Measurements from ENCODE around the gene PADI3. TPM values are rescaled to one million over a fixed set of nuclear protein-coding genes. Genes with fewer than 3 reads are reported as not detected.
"Not testable (repeated sequence)": the region's sequence is repeated elsewhere in the genome, so short reads cannot be mapped to it uniquely, and the experiment has no call there.

PADI3 gene
- total RNA-seq, 2 donors from 2014 or later: not detected

- Histone ChIP-seq H3K27ac (no peak overlapping the region), H3K27me3 (no peaks in the 10 kb centered on the region), H3K36me3 (no peaks in the 10 kb centered on the region), H3K4me1 (no peaks in the 10 kb centered on the region), H3K4me3 (no peak overlapping the region), H3K9me3 (no peaks in the 10 kb centered on the region)
- TF ChIP-seq CTCF (IDR thresholded peaks at IDR 0.05): no peak
- no peak for DNase-seq (ENCODE audit: low spot score)
These were observed 11.4 kb upstream of the PADI3 start for GRCh38 chr1:17237561-17237903.

GRCh38 chr1:17239420-17239819, 9.5 kb upstream of the PADI3 start:
- no peak for DNase-seq (ENCODE audit: low spot score)
- Histone ChIP-seq H3K36me3 (no peaks in the 10 kb centered on the region), H3K27me3 (no peaks in the 10 kb centered on the region)

DNA sequence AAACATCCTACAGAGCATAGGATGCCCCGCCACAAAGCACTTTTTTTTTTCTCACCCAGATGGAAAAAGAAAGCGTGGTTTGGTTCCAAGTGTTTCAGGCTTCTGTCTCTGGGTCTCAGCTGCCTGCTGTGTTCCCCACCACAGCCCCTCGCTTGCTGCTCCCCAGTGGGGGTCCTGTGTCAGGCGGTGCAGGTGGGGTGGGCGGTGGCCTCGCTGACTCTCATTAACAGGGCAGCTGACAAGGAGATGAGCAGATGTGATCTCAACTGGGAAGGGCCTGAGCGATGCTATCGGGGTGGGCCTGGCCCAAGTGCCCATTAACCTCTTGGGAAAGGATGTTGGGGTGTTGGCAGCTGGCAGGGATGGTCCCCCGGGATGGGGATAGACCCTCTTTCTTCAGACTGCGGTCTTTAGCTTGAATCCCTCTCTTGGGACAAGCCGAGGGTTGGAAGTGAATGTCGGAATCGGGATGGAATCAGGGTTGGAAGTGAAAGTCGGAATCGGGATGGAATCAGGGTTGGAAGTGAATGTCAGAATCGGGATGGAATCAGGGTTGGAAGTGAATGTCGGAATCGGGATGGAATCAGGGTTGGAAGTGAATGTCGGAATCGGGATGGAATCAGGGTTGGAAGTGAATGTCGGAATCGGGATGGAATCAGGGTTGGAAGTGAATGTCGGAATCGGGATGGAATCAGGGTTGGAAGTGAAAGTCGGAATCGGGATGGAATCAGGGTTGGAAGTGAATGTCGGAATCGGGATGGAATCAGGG, 7.7 kb upstream of the PADI3 start:
- not testable (repeated sequence) for H3K4me1 ChIP-seq; H3K9me3 ChIP-seq; H3K4me3 ChIP-seq; H3K36me3 ChIP-seq; H3K27ac ChIP-seq; H3K27me3 ChIP-seq; DNase-seq (ENCODE audit: low spot score)

More at GRCh38 chr1:17239420-17239819, 9.5 kb upstream of the PADI3 start:
- no peak for TF ChIP-seq CTCF (IDR thresholded peaks at IDR 0.05)
- Histone ChIP-seq H3K27ac (no peak overlapping the region), H3K4me1 (no peaks in the 10 kb centered on the region), H3K4me3 (no peak overlapping the region), H3K9me3 (no peaks in the 10 kb centered on the region)

GRCh38 chr1:17241780-17242074, 7.2 kb upstream of the PADI3 start:
- H3K27me3 ChIP-seq, H3K9me3 ChIP-seq: not testable (repeated sequence)

GRCh38 chr1:17243274-17243673, 5.6 kb upstream of the PADI3 start:
- Histone ChIP-seq H3K27me3 (no peaks in the 10 kb centered on the region), H3K4me3 (no peak overlapping the region), H3K9me3 (no peaks in the 10 kb centered on the region), H3K36me3 (no peaks in the 10 kb centered on the region), H3K27ac (no peak overlapping the region), H3K4me1 (no peaks in the 10 kb centered on the region)
- DNase-seq (ENCODE audit: low spot score): no peak
- TF ChIP-seq CTCF (IDR thresholded peaks at IDR 0.05): no peak

More at GRCh38 chr1:17241780-17242074, 7.2 kb upstream of the PADI3 start:
- H3K27ac ChIP-seq; H3K4me1 ChIP-seq; H3K4me3 ChIP-seq; DNase-seq (ENCODE audit: low spot score); H3K36me3 ChIP-seq: not testable (repeated sequence)

GRCh38 chr1:17244821-17245740, 3.8 kb upstream of the PADI3 start:
- Histone ChIP-seq H3K4me1 (no peaks in the 10 kb centered on the region), H3K4me3 (no peak overlapping the region), H3K36me3 (no peaks in the 10 kb centered on the region), H3K27me3 (no peaks in the 10 kb centered on the region), H3K27ac (no peak overlapping the region), H3K9me3 (no peaks in the 10 kb centered on the region)
- DNase-seq (ENCODE audit: low spot score): no peak
- no peak for TF ChIP-seq CTCF (IDR thresholded peaks at IDR 0.05)

Data from right atrium auricular region (tissue), 2 donors.